Left ventricle myocardium inferior (tissue), 1 donor: ENCODE results near the gene RASAL2. TPM values are rescaled to one million over a fixed set of nuclear protein-coding genes. Genes with fewer than 3 reads are reported as not detected.

ENCODE experiments used
- DNase-seq: peaks from one replicate; pipeline ENCODE4 v3.0.0-alpha.2; 2020
- H3K27ac ChIP-seq: fragments of 200-600 bp; replicated peaks from 2 replicates; pipeline ENCODE4 v1.8.0; 2021
- H3K27me3 ChIP-seq: fragments of 200-600 bp; 2 replicates; pipeline ENCODE4 v1.8.0; 2021; ENCODE audit warnings: low read depth
- H3K36me3 ChIP-seq: fragments of 200-600 bp; 2 replicates; pipeline ENCODE4 v1.8.0; 2021
- H3K4me1 ChIP-seq: fragments of 200-600 bp; 2 replicates; pipeline ENCODE4 v1.8.0; 2021
- H3K4me3 ChIP-seq: fragments of 200-600 bp; 2 replicates; pipeline ENCODE4 v1.8.0; 2021; ENCODE audit warnings: mild to moderate bottlenecking, moderate library complexity
- H3K9me3 ChIP-seq: fragments of 200-600 bp; replicated peaks from 2 replicates; pipeline ENCODE4 v1.8.0; 2021
- CTCF ChIP-seq: fragments of 200-600 bp; IDR thresholded peaks from 2 replicates; pipeline ENCODE4 v1.8.0; 2021; ENCODE audit warnings: antibody characterized with exemption, mild to moderate bottlenecking, borderline replicate concordance
- intact Hi-C: fragments of 100-400 bp; cut with micrococcal nuclease; formaldehyde crosslinking; loops from one replicate; pipeline ENCODE4 v1.11.0; 2022
- total RNA-seq: library from RNA; stranded (reverse); fragmentation: NEBNext Ultra II Directional; extraction: Animal tissue kit (Norgen Biotek cat#: 25700); gene quantifications from one replicate; pipeline ENCODE4 v1.2.1, GENCODE V29; 2021
- donor health status: DM: no; HTN: yes; CAD: no; lungs with severe emphysema.

Gene RASAL2
- total RNA-seq, 1 donor from 2014 or later: 28.3 TPM

GRCh38 chr1:178411756-178412399 is 318.0 kb downstream of the RASAL2 start:
- intact Hi-C loops: no loop called here
- Histone ChIP-seq H3K9me3 (peaks cover 9% of the 10 kb centered on the region), H3K27me3 (no peaks in the 10 kb centered on the region), H3K4me1 (peaks cover 12% of the 10 kb centered on the region), H3K36me3 (no peaks in the 10 kb centered on the region), H3K27ac (no peak overlapping the region), H3K4me3 (no peak overlapping the region)
- TF ChIP-seq CTCF: no peak
- no peak for DNase-seq

- intact Hi-C loops: no loop called here
- Histone ChIP-seq H3K4me1 (peaks cover 7% of the 10 kb centered on the region), H3K27ac (no peak overlapping the region), H3K9me3 (peaks cover 9% of the 10 kb centered on the region), H3K4me3 (no peak overlapping the region), H3K27me3 (no peaks in the 10 kb centered on the region), H3K36me3 (no peaks in the 10 kb centered on the region)
- no peak for DNase-seq
- TF ChIP-seq CTCF: no peak
Observed at GRCh38 chr1:178412400-178412770, 318.5 kb downstream of the RASAL2 start.

- Histone ChIP-seq H3K9me3 (peaks cover 9% of the 10 kb centered on the region), H3K4me1 (no peaks in the 10 kb centered on the region), H3K27ac (no peak overlapping the region), H3K4me3 (no peak overlapping the region), H3K36me3 (peaks cover 5% of the 10 kb centered on the region), H3K27me3 (no peaks in the 10 kb centered on the region)
- DNase-seq: no peak
- no peak for TF ChIP-seq CTCF
- intact Hi-C loops: no loop called here
Observed at GRCh38 chr1:178417858-178418257, 324.0 kb downstream of the RASAL2 start.

- no peak for TF ChIP-seq CTCF
- DNase-seq: no peak
- Histone ChIP-seq H3K27me3 (no peaks in the 10 kb centered on the region), H3K9me3 (peaks cover 9% of the 10 kb centered on the region), H3K4me1 (no peaks in the 10 kb centered on the region), H3K36me3 (peaks cover 5% of the 10 kb centered on the region), H3K4me3 (no peak overlapping the region), H3K27ac (no peak overlapping the region)
- intact Hi-C loops: no loop called here
Observed at GRCh38 chr1:178418284-178418955, 324.5 kb downstream of the RASAL2 start.

- peaks cover 13% of the 10 kb centered on the region for H3K4me1 ChIP-seq
- peaks cover 3% of the 10 kb centered on the region for H3K36me3 ChIP-seq
- H3K27ac ChIP-seq: no peak overlapping the region
- intact Hi-C loops: no loop called here
- no peak for DNase-seq
- H3K9me3 ChIP-seq: no peaks in the 10 kb centered on the region
- H3K4me3 ChIP-seq: no peak overlapping the region
- no peaks in the 10 kb centered on the region for H3K27me3 ChIP-seq
- no peak for TF ChIP-seq CTCF
Observed at GRCh38 chr1:178434360-178434759, 340.5 kb downstream of the RASAL2 start.
